MM.1S (cell line): ENCODE measurements around the gene TFDP2.

Source experiments
- DNase-seq: peaks from one replicate; pipeline ENCODE4 v3.0.0-alpha.2; 2015
- H2AFZ ChIP-seq: fragments of 300-600 bp; sonication (generic); 2 replicates; pipeline ENCODE4 v1.6.0; 2016; ENCODE audit warnings: antibody characterized with exemption, low read length
- H3F3A ChIP-seq: fragments of 300-600 bp; sonication (generic); 2 replicates; pipeline ENCODE4 v1.6.1; 2016; ENCODE audit warnings: mild to moderate bottlenecking, antibody characterized with exemption, low read length, moderate library complexity, mixed read lengths; ENCODE audit not compliant: insufficient read depth
- H3K27ac ChIP-seq: fragments of 300-600 bp; sonication (generic); 2 replicates; pipeline ENCODE4 v1.5.1; 2016; ENCODE audit warnings: mild to moderate bottlenecking, low read length
- H3K27me3 ChIP-seq: fragments of 300-600 bp; sonication (generic); replicated peaks from 2 replicates; pipeline ENCODE4 v1.6.0; 2016; ENCODE audit warnings: low read length; ENCODE audit not compliant: insufficient read depth
- H3K36me3 ChIP-seq: fragments of 300-600 bp; sonication (generic); replicated peaks from 2 replicates; pipeline ENCODE4 v1.6.1; 2016; ENCODE audit warnings: mild to moderate bottlenecking, low read length, mixed read lengths; ENCODE audit not compliant: insufficient read depth
- H3K4me1 ChIP-seq: fragments of 300-600 bp; sonication (generic); 2 replicates; pipeline ENCODE4 v1.6.1; 2016; ENCODE audit warnings: low read length, mixed read lengths
- H3K4me2 ChIP-seq: fragments of 300-600 bp; sonication (generic); 2 replicates; pipeline ENCODE4 v1.6.0; 2016; ENCODE audit warnings: low read depth, low read length
- H3K4me3 ChIP-seq: fragments of 300-600 bp; sonication (generic); 2 replicates; pipeline ENCODE4 v1.5.1; 2016; ENCODE audit warnings: low read length, mixed read lengths
- H3K79me2 ChIP-seq: fragments of 300-600 bp; sonication (generic); 2 replicates; pipeline ENCODE4 v1.6.1; 2016; ENCODE audit warnings: mixed run types, low read length, mixed read lengths
- H3K9ac ChIP-seq: fragments of 300-600 bp; sonication (generic); 2 replicates; pipeline ENCODE4 v1.6.1; 2016; ENCODE audit warnings: low read length, mixed read lengths
- H3K9me2 ChIP-seq: fragments of 300-600 bp; sonication (generic); replicated peaks from 2 replicates; pipeline ENCODE4 v1.6.1; 2016; ENCODE audit warnings: mild to moderate bottlenecking, low read length, mixed read lengths; ENCODE audit not compliant: insufficient read depth
- H3K9me3 ChIP-seq: fragments of 300-600 bp; sonication (generic); replicated peaks from 2 replicates; pipeline ENCODE4 v1.6.1; 2016; ENCODE audit warnings: mild to moderate bottlenecking, low read length, mixed read lengths; ENCODE audit not compliant: insufficient read depth
- H4K20me1 ChIP-seq: fragments of 300-600 bp; sonication (generic); 2 replicates; pipeline ENCODE4 v1.6.1; 2016; ENCODE audit warnings: mild to moderate bottlenecking, low read length, moderate library complexity, mixed read lengths; ENCODE audit not compliant: insufficient read depth
- CTCF ChIP-seq: fragments of 300-600 bp; sonication (generic); IDR thresholded peaks from 2 replicates; pipeline ENCODE4 v1.5.1; 2016; ENCODE audit warnings: antibody characterized with exemption, low read length, mixed read lengths
- EZH2 ChIP-seq: fragments of 300-600 bp; sonication (generic); optimal IDR thresholded peaks from 2 replicates; pipeline ENCODE3; 2017; ENCODE audit warnings: low read depth, mild to moderate bottlenecking, antibody characterized with exemption, low read length, mixed read lengths
- EZH2phosphoT487 ChIP-seq: fragments of 300-600 bp; sonication (generic); IDR thresholded peaks from 2 replicates; pipeline ENCODE4 v1.6.1; 2018; ENCODE audit warnings: antibody characterized with exemption, low read length

The TFDP2 gene

DNA sequence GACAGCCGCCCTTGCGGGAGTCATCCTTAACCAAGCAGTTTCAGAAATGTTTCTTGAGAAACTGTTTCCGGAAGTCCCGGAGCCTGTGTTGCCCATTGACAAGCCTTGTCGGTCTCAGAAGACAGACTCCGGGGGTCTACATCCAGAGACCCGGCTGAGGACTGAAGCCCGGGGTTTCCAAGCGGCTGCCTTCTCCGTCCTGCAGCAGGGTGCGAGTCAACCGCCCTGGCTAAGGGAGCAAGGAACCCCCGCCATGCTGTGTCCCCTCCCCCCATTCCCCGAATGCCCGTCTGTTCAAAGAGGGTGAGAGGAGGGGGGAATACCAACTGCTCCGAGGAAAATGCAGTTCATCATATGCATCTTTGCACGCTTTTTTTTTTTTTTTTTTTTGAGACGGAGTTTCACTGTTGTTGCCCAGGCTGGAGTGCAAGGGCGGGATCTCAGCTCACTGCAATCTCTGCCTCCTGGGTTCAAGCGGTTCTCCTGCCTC is 211.3 kb downstream of the TFDP2 start:
- H3K4me3 ChIP-seq: no peak overlapping the region
- H3K79me2 ChIP-seq: no peaks in the 10 kb centered on the region
- no peaks in the 10 kb centered on the region for H3K27me3 ChIP-seq
- H4K20me1 ChIP-seq: no peaks in the 10 kb centered on the region
- H3K9me3 ChIP-seq: no peaks in the 10 kb centered on the region
- H2AFZ ChIP-seq: no peak overlapping the region
- H3K9ac ChIP-seq: no peak overlapping the region
- no peak for DNase-seq
- H3K36me3 ChIP-seq: no peaks in the 10 kb centered on the region
- H3K27ac ChIP-seq: no peak overlapping the region
- H3K9me2 ChIP-seq: no peaks in the 10 kb centered on the region
- TF ChIP-seq EZH2 (no peak), EZH2phosphoT487 (no peak), CTCF (no peak)
- no peak overlapping the region for H3K4me2 ChIP-seq
- no peaks in the 10 kb centered on the region for H3K4me1 ChIP-seq
- no peaks in the 10 kb centered on the region for H3F3A ChIP-seq

DNA sequence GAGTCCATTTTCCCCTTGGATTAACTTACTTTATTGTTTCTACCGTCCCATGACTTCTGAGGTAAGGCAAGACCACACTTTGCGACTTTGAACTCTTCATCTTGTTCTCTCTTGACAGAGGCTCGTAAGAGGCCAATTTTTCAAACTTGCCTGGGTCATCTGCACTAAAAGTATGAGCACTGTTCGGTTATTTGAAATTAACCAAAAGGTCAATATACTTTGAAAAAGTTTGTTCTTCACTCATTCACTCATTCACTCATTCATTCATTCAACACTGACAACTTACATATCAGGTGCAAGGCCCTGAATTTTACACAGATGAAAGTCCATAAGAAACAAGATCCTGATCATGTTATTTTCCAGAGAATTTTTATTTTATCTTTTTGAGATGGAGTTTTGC is 215.0 kb downstream of the TFDP2 start:
- Histone ChIP-seq H3K79me2 (no peaks in the 10 kb centered on the region), H3F3A (no peaks in the 10 kb centered on the region), H3K9me2 (no peaks in the 10 kb centered on the region), H3K36me3 (no peaks in the 10 kb centered on the region), H3K4me2 (no peak overlapping the region), H3K27me3 (no peaks in the 10 kb centered on the region), H4K20me1 (no peaks in the 10 kb centered on the region), H2AFZ (no peak overlapping the region), H3K9ac (no peak overlapping the region), H3K4me3 (no peak overlapping the region), H3K27ac (no peak overlapping the region), H3K9me3 (no peaks in the 10 kb centered on the region), H3K4me1 (no peaks in the 10 kb centered on the region)
- DNase-seq: no peak
- TF ChIP-seq EZH2: no peak
- TF ChIP-seq CTCF: no peak
- TF ChIP-seq EZH2phosphoT487: no peak

- no peak for DNase-seq
- no peak overlapping the region for H3K4me2 ChIP-seq
- no peaks in the 10 kb centered on the region for H3K36me3 ChIP-seq
- H3K4me1 ChIP-seq: no peaks in the 10 kb centered on the region
- H3K9me3 ChIP-seq: no peaks in the 10 kb centered on the region
- no peaks in the 10 kb centered on the region for H3K9me2 ChIP-seq
- H3K79me2 ChIP-seq: no peaks in the 10 kb centered on the region
- no peak overlapping the region for H2AFZ ChIP-seq
- H3K4me3 ChIP-seq: no peak overlapping the region
- TF ChIP-seq EZH2phosphoT487 (no peak), CTCF (no peak), EZH2 (no peak)
- no peak overlapping the region for H3K27ac ChIP-seq
- no peaks in the 10 kb centered on the region for H3K27me3 ChIP-seq
- H3K9ac ChIP-seq: no peak overlapping the region
- H4K20me1 ChIP-seq: no peaks in the 10 kb centered on the region
- H3F3A ChIP-seq: no peaks in the 10 kb centered on the region
Measured at GRCh38 chr3:141933421-141934300, 215.7 kb downstream of the TFDP2 start.
